Measurements from ENCODE around the gene STX7. TPM values are rescaled to one million over a fixed set of nuclear protein-coding genes. Genes with fewer than 3 reads are reported as not detected.

The STX7 gene
- total and polyA plus RNA-seq, 11 donors: 6.7 to 78.8 (median 51.3) TPM

DNA sequence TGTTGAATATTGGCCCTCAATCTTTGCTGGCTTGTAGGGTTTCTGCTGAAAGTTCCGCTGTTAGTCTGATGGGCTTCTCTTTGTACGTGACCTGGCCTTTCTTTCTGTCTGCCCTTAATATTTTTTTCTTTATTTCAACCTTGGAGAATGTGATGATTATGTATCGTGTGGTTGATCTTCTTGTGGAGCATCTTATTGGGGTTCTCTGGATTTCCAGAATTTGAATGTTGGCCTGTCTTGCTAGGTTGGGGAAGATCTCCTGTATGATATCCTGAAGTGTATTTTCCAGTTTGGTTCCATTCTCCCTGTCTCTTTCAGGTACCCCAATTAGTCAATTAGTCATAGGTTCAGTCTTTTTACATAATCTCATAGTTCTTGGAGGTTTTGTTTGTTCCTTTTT, 89.1 kb downstream of the STX7 start:
- ATAC-seq: no peak
- Histone ChIP-seq H3K27me3 (peaks cover 0 to 6% (median 0%) of the 10 kb centered on the region in 9 donors), H3K4me1 (no peaks in the 10 kb centered on the region), H3K36me3 (no peaks in the 10 kb centered on the region), H3K4me3 (no peak overlapping the region), H3K27ac (no peak overlapping the region), H3K9me3 (peaks cover 0 to 46% (median 3%) of the 10 kb centered on the region in 12 donors)
- TF ChIP-seq, protein P1, sequence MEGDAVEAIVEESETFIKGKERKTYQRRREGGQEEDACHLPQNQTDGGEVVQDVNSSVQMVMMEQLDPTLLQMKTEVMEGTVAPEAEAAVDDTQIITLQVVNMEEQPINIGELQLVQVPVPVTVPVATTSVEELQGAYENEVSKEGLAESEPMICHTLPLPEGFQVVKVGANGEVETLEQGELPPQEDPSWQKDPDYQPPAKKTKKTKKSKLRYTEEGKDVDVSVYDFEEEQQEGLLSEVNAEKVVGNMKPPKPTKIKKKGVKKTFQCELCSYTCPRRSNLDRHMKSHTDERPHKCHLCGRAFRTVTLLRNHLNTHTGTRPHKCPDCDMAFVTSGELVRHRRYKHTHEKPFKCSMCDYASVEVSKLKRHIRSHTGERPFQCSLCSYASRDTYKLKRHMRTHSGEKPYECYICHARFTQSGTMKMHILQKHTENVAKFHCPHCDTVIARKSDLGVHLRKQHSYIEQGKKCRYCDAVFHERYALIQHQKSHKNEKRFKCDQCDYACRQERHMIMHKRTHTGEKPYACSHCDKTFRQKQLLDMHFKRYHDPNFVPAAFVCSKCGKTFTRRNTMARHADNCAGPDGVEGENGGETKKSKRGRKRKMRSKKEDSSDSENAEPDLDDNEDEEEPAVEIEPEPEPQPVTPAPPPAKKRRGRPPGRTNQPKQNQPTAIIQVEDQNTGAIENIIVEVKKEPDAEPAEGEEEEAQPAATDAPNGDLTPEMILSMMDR (IDR thresholded peaks at IDR 0.05): no peak
- TF ChIP-seq POLR2A (IDR thresholded peaks at IDR 0.05): no peak
- no peak for DNase-seq
- intact Hi-C loops (cut with DNase I): no loop called here
- WGBS, 4 donors: 86 to 94% (median 92%) methylated on average over 3 of the region's 3 CpGs

DNA sequence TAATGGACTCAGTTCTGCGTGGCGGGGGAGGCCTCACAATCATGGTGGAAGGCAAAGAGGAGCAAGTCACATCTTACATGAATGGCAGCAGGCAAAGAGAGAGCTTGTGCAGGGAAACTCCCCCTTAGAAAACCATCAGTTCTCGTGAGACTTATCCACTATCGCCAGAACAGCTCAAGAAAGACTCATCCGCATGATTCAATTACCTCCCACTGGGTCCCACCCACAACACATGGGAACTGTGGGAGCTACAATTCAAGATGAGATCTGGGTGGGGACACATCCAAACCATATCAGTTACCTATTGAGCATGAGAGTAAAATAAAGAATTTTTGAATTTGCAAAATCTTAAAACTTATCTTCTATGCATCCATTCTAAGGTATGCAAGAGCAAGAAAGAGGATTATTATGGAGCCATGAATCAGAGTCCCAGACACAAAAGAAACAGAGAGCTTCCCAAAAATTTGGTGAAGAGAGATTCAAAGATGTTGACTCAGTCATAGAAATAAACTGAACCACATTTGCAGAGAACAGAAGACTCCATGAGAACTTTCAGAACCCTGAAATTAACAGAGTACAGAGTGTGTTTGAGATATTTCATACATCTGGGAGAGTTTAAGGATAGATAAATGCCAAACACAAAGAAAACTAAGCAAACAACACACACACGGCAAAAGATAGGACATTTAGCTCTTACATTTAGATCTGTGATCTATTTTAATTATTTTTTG, 94.5 kb downstream of the STX7 start:
- H3K27ac ChIP-seq: no peak overlapping the region
- DNase-seq: no peak
- no peaks in the 10 kb centered on the region for H3K4me1 ChIP-seq
- intact Hi-C loops (cut with DNase I): no loop called here
- peaks cover 0 to 54% (median 1%) of the 10 kb centered on the region in 12 donors for H3K9me3 ChIP-seq
- TF ChIP-seq, protein P1 (IDR thresholded peaks at IDR 0.05): no peak
- TF ChIP-seq POLR2A (IDR thresholded peaks at IDR 0.05): no peak
- no peak for ATAC-seq
- no peak overlapping the region for H3K4me3 ChIP-seq
- WGBS, 4 donors: 78 to 87% (median 85%) methylated on average over 6 of the region's 6 CpGs
- H3K27me3 ChIP-seq: no peaks in the 10 kb centered on the region
- no peaks in the 10 kb centered on the region for H3K36me3 ChIP-seq

DNA sequence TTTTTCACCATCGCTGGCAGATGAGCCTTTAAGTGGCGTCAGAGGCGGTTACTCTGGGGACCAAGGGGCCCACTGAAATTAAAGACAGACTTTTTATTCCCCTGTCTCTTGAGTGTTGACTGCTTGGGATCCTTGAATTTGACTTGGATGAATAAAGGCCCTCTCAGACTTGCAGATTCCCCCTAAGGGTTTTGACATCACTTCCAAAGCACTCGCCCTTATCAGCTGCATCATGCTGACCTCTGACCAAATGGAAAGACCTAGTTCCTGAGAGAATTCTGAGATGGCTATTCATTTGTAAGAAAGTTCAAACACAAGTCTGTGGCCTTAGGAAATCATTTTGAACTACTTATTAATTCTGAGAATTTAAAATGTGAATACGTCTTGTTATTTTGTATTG, 98.2 kb downstream of the STX7 start:
- 56 to 65% (median 61%) methylated on average over 5 of the region's 5 CpGs for WGBS, 4 donors
- peak in 1 of 5 donors; percentile 34 for DNase-seq
- intact Hi-C loops (cut with DNase I): no loop called here
- Histone ChIP-seq H3K27me3 (no peaks in the 10 kb centered on the region), H3K27ac (no peak overlapping the region), H3K36me3 (no peaks in the 10 kb centered on the region), H3K4me3 (no peak overlapping the region), H3K9me3 (peaks cover 0 to 18% (median 0%) of the 10 kb centered on the region in 12 donors), H3K4me1 (no peaks in the 10 kb centered on the region)
- TF ChIP-seq, protein P1 (IDR thresholded peaks at IDR 0.05): no peak
- TF ChIP-seq POLR2A (IDR thresholded peaks at IDR 0.05): no peak
- peak in 3 of 4 donors; percentile 61 to 88 (median 73) for ATAC-seq

DNA sequence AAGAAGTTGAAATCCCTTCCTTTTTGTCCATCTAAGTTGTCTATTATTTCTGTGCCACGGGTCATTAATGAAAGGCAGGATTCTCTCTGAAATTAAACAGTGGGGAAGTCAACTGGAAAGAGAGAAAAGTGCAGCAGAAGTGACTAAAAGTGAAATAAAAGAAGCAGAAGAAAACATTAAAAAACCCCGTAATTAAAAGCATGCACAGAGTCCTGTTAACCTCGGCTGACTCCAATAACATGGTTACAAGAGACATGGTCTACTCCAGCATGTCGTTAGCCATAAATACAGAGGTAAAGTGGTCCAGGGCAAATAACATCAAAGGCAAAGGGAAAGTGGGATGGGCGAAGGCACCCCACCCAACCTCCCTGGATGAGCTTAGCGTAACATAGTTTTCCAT, 98.6 kb downstream of the STX7 start:
- Histone ChIP-seq H3K27ac (no peak overlapping the region), H3K4me1 (no peaks in the 10 kb centered on the region), H3K9me3 (peaks cover 0 to 18% (median 0%) of the 10 kb centered on the region in 12 donors), H3K4me3 (no peak overlapping the region), H3K36me3 (no peaks in the 10 kb centered on the region), H3K27me3 (no peaks in the 10 kb centered on the region)
- intact Hi-C loops (cut with DNase I): no loop called here
- no peak for TF ChIP-seq POLR2A (IDR thresholded peaks at IDR 0.05)
- TF ChIP-seq, protein P1 (IDR thresholded peaks at IDR 0.05): no peak
- ATAC-seq (no peak), DNase-seq (no peak)
- WGBS, 4 donors: 62 to 70% (median 65%) methylated on average over 6 of the region's 6 CpGs
